HepG2 (cell line): ENCODE data around the gene AK2. TPM values are rescaled to one million over a fixed set of nuclear protein-coding genes. Genes with fewer than 3 reads are reported as not detected.

Experiments used
- ATAC-seq: fragments of 200-7000 bp; cut with Tn5 transposase; 3 replicates; pipeline ENCODE4 v1.9.1; 2020; ENCODE audit warnings: mild to moderate bottlenecking, moderate library complexity
- BruUV-seq: library from RNA; stranded (reverse); fragments of 400-500 nt; replicated peaks from 2 replicates; lab custom pipeline; 2021; lab: Mats Ljungman, UMichigan
- CTCF ChIA-PET: fragments of 300-600 bp; formaldehyde crosslinking; extraction: SDS; loops from one replicate; lab custom pipeline; 2021; ENCODE audit warnings: low total read pairs, inconsistent platforms, low intra/inter-chr PET ratio; lab: Yijun Ruan, JAX
- POLR2A ChIA-PET: fragments of 350-600 bp; sonication (Branson Sonifier 250); formaldehyde crosslinking; loops from one replicate; lab custom pipeline; 2020; ENCODE audit warnings: antibody characterized with exemption, inconsistent platforms; lab: Yijun Ruan, JAX
- DNase-seq: peaks from one replicate; pipeline ENCODE4 v3.0.0-alpha.2; 2015; ENCODE audit warnings: low spot score
- FAIRE-seq: peaks from 3 replicates; lab custom pipeline; 2011; peaks lifted over from hg19 to GRCh38; lab: Jason Lieb, UNC
- H2AFZ ChIP-seq: one replicate; pipeline ENCODE4 v1.6.1; 2011; ENCODE audit warnings: low read length, inconsistent platforms
- H3K27ac ChIP-seq: fragments of 300-600 bp; 3 replicates; pipeline ENCODE4 v1.8.0; 2011; ENCODE audit warnings: mixed run types, mild to moderate bottlenecking, mixed read lengths, low read length, inconsistent platforms; ENCODE audit not compliant: insufficient read depth; ENCODE audit errors: extremely low read length
- H3K27me3 ChIP-seq, 2 experiments: fragments of 200-600 bp in 1 of 2; 2 replicates in 1 of 2; 3 replicates in 1 of 2; pipeline versions ENCODE4 v1.6.0 to v1.8.0; 2011; ENCODE audit warnings: low read length in 2 of 2, mild to moderate bottlenecking in 2 of 2, moderate library complexity in 2 of 2, inconsistent platforms in 1 of 2; ENCODE audit not compliant: insufficient read depth in 2 of 2, control insufficient read depth in 1 of 2
- H3K36me3 ChIP-seq, 2 experiments: fragments of 200-600 bp in 1 of 2; replicated peaks in 1 of 2; 2 replicates in 1 of 2; 3 replicates in 1 of 2; pipeline versions ENCODE4 v1.5.1 to v1.8.0; 2011; ENCODE audit warnings: low read length in 2 of 2, inconsistent platforms in 1 of 2; ENCODE audit not compliant: insufficient read depth in 2 of 2, control insufficient read depth in 1 of 2
- H3K4me1 ChIP-seq: 2 replicates; pipeline ENCODE4 v1.5.1; 2012; ENCODE audit warnings: low read length, inconsistent platforms; ENCODE audit not compliant: insufficient read depth
- H3K4me2 ChIP-seq: 2 replicates; pipeline ENCODE4 v1.6.0; 2011; ENCODE audit warnings: low read depth, low read length, inconsistent platforms
- H3K4me3 ChIP-seq, 3 experiments: fragments of 200-600 bp in 1 of 3; sonication (generic), shearing (Covaris generic) in 1 of 3; replicated peaks in 1 of 3; 2 replicates each; pipeline ENCODE4 v1.5.1; 2011 to 2016; ENCODE audit warnings: low read length in 3 of 3, inconsistent platforms in 2 of 3, low read depth in 2 of 3, mild to moderate bottlenecking in 2 of 3, control low read depth in 1 of 3, mixed read lengths in 1 of 3; ENCODE audit not compliant: insufficient read depth in 1 of 3
- H3K79me2 ChIP-seq: one replicate; pipeline ENCODE4 v1.6.1; 2011; ENCODE audit warnings: low read length, inconsistent platforms; ENCODE audit not compliant: insufficient read depth
- H3K9ac ChIP-seq: 2 replicates; pipeline ENCODE4 v1.6.0; 2011; ENCODE audit warnings: mild to moderate bottlenecking, low read depth, low read length, inconsistent platforms; ENCODE audit not compliant: insufficient read depth
- H3K9me3 ChIP-seq: 2 replicates; pipeline ENCODE4 v1.5.1; 2012; ENCODE audit warnings: mild to moderate bottlenecking, low read length
- H4K20me1 ChIP-seq: 2 replicates; pipeline ENCODE4 v1.6.0; 2011; ENCODE audit warnings: inconsistent platforms, mild to moderate bottlenecking, low read length, moderate library complexity; ENCODE audit not compliant: insufficient read depth
- BCL6 ChIP-seq: IDR thresholded peaks from 2 replicates; pipeline ENCODE4 v1.6.1; 2016; ENCODE audit warnings: missing genetic modification reagents, missing compliant biosample characterization
- ELF1 ChIP-seq: sonication (generic); formaldehyde crosslinking; IDR thresholded peaks from 2 replicates; pipeline ENCODE4 v1.4.0; 2020; ENCODE audit warnings: missing genetic modification reagents
- GABPB1 ChIP-seq: IDR thresholded peaks from 2 replicates; pipeline ENCODE4 v1.6.1; 2016; ENCODE audit warnings: mild to moderate bottlenecking, missing genetic modification reagents, moderate library complexity, missing compliant biosample characterization
- GATAD2A ChIP-seq: IDR thresholded peaks from 2 replicates; pipeline ENCODE4 v1.6.1; 2016
- HCFC1 ChIP-seq: fragments of 150-350 bp; IDR thresholded peaks from 2 replicates; pipeline ENCODE4 v1.6.1; 2014; ENCODE audit warnings: low read depth, low read length
- HMG20A ChIP-seq: IDR thresholded peaks from 2 replicates; pipeline ENCODE4 v1.6.1; 2016; ENCODE audit warnings: borderline replicate concordance
- HNF4A ChIP-seq: sonication (generic); formaldehyde crosslinking; IDR thresholded peaks from 2 replicates; pipeline ENCODE4 v1.4.0; 2020; ENCODE audit warnings: missing genetic modification reagents
- HNRNPL ChIP-seq: fragments of 200-400 bp; formaldehyde crosslinking; IDR thresholded peaks from 2 replicates; pipeline ENCODE4 v1.6.1; 2017; ENCODE audit warnings: mild to moderate bottlenecking, low read depth, low read length
- MAZ ChIP-seq, 2 experiments: sonication (generic) in 1 of 2; formaldehyde crosslinking in 1 of 2; IDR thresholded peaks; 2 replicates each; pipeline versions ENCODE4 v1.5.0 to v1.6.1; 2012 to 2020; ENCODE audit warnings: low read depth in 2 of 2, mild to moderate bottlenecking in 2 of 2, borderline replicate concordance in 1 of 2, improper control_type of control experiment in 1 of 2, low read length in 1 of 2, missing genetic modification reagents in 1 of 2, moderate library complexity in 1 of 2
- NAIF1 ChIP-seq: sonication (generic); formaldehyde crosslinking; IDR thresholded peaks from 2 replicates; pipeline ENCODE4 v1.5.0; 2020; ENCODE audit warnings: mild to moderate bottlenecking, missing genetic modification reagents, borderline replicate concordance
- PATZ1 ChIP-seq: sonication (generic); formaldehyde crosslinking; IDR thresholded peaks from 2 replicates; pipeline ENCODE4 v1.4.0; 2020; ENCODE audit warnings: missing genetic modification reagents
- SAP130 ChIP-seq: IDR thresholded peaks from 2 replicates; pipeline ENCODE4 v1.6.1; 2016; ENCODE audit warnings: low read depth
- SOX13 ChIP-seq, 3 experiments: fragments of 450-650 bp in 1 of 3; sonication (generic) in 1 of 3; formaldehyde crosslinking in 1 of 3; IDR thresholded peaks in 2 of 3; conservative IDR thresholded peaks in 1 of 3; 2 replicates each; pipeline versions ENCODE4 v1.5.0 to v1.6.1; 2016 to 2020; ENCODE audit warnings: antibody characterized with exemption in 1 of 3, mild to moderate bottlenecking in 1 of 3, missing compliant biosample characterization in 1 of 3, missing genetic modification reagents in 1 of 3, moderate library complexity in 1 of 3
- SOX5 ChIP-seq: IDR thresholded peaks from 2 replicates; pipeline ENCODE4 v1.6.1; 2016; ENCODE audit warnings: borderline replicate concordance
- STAG1 ChIP-seq: sonication (generic); formaldehyde crosslinking; IDR thresholded peaks from 2 replicates; pipeline ENCODE4 v1.4.0; 2020; ENCODE audit warnings: missing genetic modification reagents
- XRCC5 ChIP-seq: fragments of 200-400 bp; formaldehyde crosslinking; optimal IDR thresholded peaks from 2 replicates; pipeline ENCODE3; 2017; ENCODE audit warnings: mild to moderate bottlenecking, low read length
- ZKSCAN1 ChIP-seq: fragments of 150-350 bp; IDR thresholded peaks from 2 replicates; pipeline ENCODE4 v1.6.1; 2014; ENCODE audit warnings: low read length
- ZNF12 ChIP-seq: sonication (generic); formaldehyde crosslinking; IDR thresholded peaks from 2 replicates; pipeline ENCODE4 v1.5.0; 2020; ENCODE audit warnings: missing genetic modification reagents
- ZNF232 ChIP-seq: sonication (generic); formaldehyde crosslinking; IDR thresholded peaks from 2 replicates; pipeline ENCODE4 v1.4.0; 2020; ENCODE audit warnings: missing genetic modification reagents, borderline replicate concordance
- ZNF629 ChIP-seq: sonication (generic); formaldehyde crosslinking; conservative IDR thresholded peaks from 2 replicates; pipeline ENCODE4 v1.5.0; 2020; ENCODE audit warnings: missing genetic modification reagents
- WGBS: methylation state at CpG from one replicate; pipeline ENCODE4 v1.1.6; 2017; ENCODE audit warnings: low lambda C conversion rate; 5-methylcytosine and 5-hydroxymethylcytosine counted together
- in situ Hi-C: cut with HindIII; loops from 2 replicates; pipeline ENCODE4 v1.10.0; 2017; ENCODE audit warnings: low pct_unique_long_range_greater_than_20kb; ENCODE audit not compliant: extremely low pct_ligation_motif_present
- intact Hi-C: fragments of 100-400 bp; cut with micrococcal nuclease; formaldehyde crosslinking; loops from one replicate; pipeline ENCODE4 v1.10.0; 2022; ENCODE audit not compliant: unreplicated experiment
- polyA plus RNA-seq, 8 experiments: library from polyadenylated mRNA; depleted of rRNA in 3 of 8; stranded (reverse) in 7 of 8; unstranded in 1 of 8; fragments of >200 nt; fragmentation: Illumina TruSeq in 4 of 8; extraction: Trizol in 4 of 8; gene quantifications; 2 replicates each; pipeline versions ENCODE4 v1.2.1 to v1.2.3, GENCODE V29; 2011 to 2016; ENCODE audit warnings: low read depth in 4 of 8, missing spikeins in 1 of 8, mixed read lengths in 1 of 8; ENCODE audit not compliant: insufficient read depth in 1 of 8
- total RNA-seq, 5 experiments: library from RNA; depleted of rRNA; stranded (reverse); fragments of >200 nt; fragmentation: Illumina TruSeq; extraction: Trizol; gene quantifications; 2 replicates each; pipeline ENCODE4 v1.2.3, GENCODE V29; 2016; ENCODE audit warnings: low read depth in 1 of 5
- TF ChIP-seq, protein P1 (sequence below): sonication (generic); formaldehyde crosslinking; IDR thresholded peaks from 2 replicates; pipeline ENCODE4 v1.8.0; 2022; ENCODE audit warnings: missing genetic modification reagents, mild to moderate bottlenecking, borderline replicate concordance

The AK2 gene
- total and polyA plus RNA-seq, 2 of the 13 experiments (the other 11 are each of a cell fraction or from before 2014, with no cell fraction given): 170 to 188 TPM

- DNase-seq: peak; percentile 60
- Histone ChIP-seq H3K4me3 (peak overlapping the region in 1 of 3 experiments; percentile 25; a peak in 1 of 6 replicates), H3K4me2 (peak overlapping the region; percentile 64), H3K79me2 (no peaks in the 10 kb centered on the region), H2AFZ (no peak overlapping the region), H3K4me1 (peaks cover 68% of the 10 kb centered on the region), H3K27ac (peak overlapping the region; percentile 46), H3K9me3 (no peaks in the 10 kb centered on the region), H4K20me1 (no peaks in the 10 kb centered on the region), H3K36me3 (no peaks in the 10 kb centered on the region), H3K9ac (no peak overlapping the region), H3K27me3 (no peaks in the 10 kb centered on the region)
- in situ Hi-C loops: no loop called here
- intact Hi-C loops: loop anchor here (10.0 kb wide), 1 partner anchor 46 kb away; no protein-coding TSS in a partner anchor
- peak; percentile 4 for FAIRE-seq
- ATAC-seq: peak; percentile 71
- WGBS: 68% methylated on average over 13 of the region's 17 CpGs
- ChIA-PET POLR2A (interaction anchor here (0.6 to 0.9 kb wide), 6 partner anchors 30 to 302 kb away, joined by 3 to 5 read pairs (median 4); partner anchors contain the start of genes AZIN2, S100PBP and YARS1), CTCF (no interaction called here)
- BruUV-seq: no TSS peak
- no peak for TF ChIP-seq HCFC1
- TF ChIP-seq ZNF12 (CRISPR knock-in tag): 0 out of 2 replicates have a peak, but pooled peaks have one; percentile 10
- 0 out of 2 replicates have a peak, but pooled peaks have one; percentile 4 for TF ChIP-seq BCL6 (CRISPR knock-in tag)
- 0 out of 2 replicates have a peak, but pooled peaks have one; percentile 28 for TF ChIP-seq ELF1 (CRISPR knock-in tag)
- TF ChIP-seq PATZ1 (CRISPR knock-in tag): peak; percentile 51; the same call in 1 of the 2 replicates
- no peak for TF ChIP-seq ZKSCAN1
- TF ChIP-seq HNRNPL: no peak
- TF ChIP-seq HNF4A (CRISPR knock-in tag): peak; percentile 50
- TF ChIP-seq HMG20A (CRISPR knock-in tag): no peak
- no peak for TF ChIP-seq ZNF232 (CRISPR knock-in tag)
- peak; percentile 33; the same call in 1 of the 2 replicates for TF ChIP-seq SAP130
- TF ChIP-seq SOX5 (CRISPR knock-in tag): peak; percentile 33; the same call in 1 of the 2 replicates
- TF ChIP-seq STAG1: peak; percentile 38
- TF ChIP-seq GABPB1 (CRISPR knock-in tag): peak; percentile 29; the same call in 1 of the 2 replicates
- TF ChIP-seq, protein P1, sequence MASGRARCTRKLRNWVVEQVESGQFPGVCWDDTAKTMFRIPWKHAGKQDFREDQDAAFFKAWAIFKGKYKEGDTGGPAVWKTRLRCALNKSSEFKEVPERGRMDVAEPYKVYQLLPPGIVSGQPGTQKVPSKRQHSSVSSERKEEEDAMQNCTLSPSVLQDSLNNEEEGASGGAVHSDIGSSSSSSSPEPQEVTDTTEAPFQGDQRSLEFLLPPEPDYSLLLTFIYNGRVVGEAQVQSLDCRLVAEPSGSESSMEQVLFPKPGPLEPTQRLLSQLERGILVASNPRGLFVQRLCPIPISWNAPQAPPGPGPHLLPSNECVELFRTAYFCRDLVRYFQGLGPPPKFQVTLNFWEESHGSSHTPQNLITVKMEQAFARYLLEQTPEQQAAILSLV (CRISPR knock-in tag): no peak
- TF ChIP-seq GATAD2A (CRISPR knock-in tag): peak; percentile 26; the same call in 1 of the 2 replicates
- 0 out of 2 replicates have a peak, but pooled peaks have one; percentile 16 for TF ChIP-seq ZNF629 (CRISPR knock-in tag)
- peak; percentile 51 for TF ChIP-seq XRCC5
- TF ChIP-seq SOX13 (IDR thresholded peaks at IDR 0.05): no peak
- peak in 1 of 2 experiments; percentile 23; a peak in 1 of 4 replicates for TF ChIP-seq SOX13 (CRISPR knock-in tag; conservative IDR thresholded peaks at IDR 0.05 in 1 of 2, IDR thresholded peaks at IDR 0.05 in 1 of 2)
- no peak for TF ChIP-seq NAIF1
- 0 out of 2 replicates have a peak, but pooled peaks have one; percentile 20 for TF ChIP-seq MAZ (IDR thresholded peaks at IDR 0.05; ENCODE audit: borderline replicate concordance, low read depth, low read length)
- no peak for TF ChIP-seq MAZ (CRISPR knock-in tag; IDR thresholded peaks at IDR 0.05; ENCODE audit: low read depth)
Observed at GRCh38 chr1:33050221-33051076, 13.8 kb upstream of the AK2 start.
